NCI-H128 (cell line): Measurements from ENCODE around the gene KRTAP12-4.
"Not testable (repeated sequence)": the region's sequence is repeated elsewhere in the genome, so short reads cannot be mapped to it uniquely, and the experiment has no call there.

Source experiments
- DNase-seq: peaks from one replicate; lab custom pipeline; 2025; ENCODE audit not compliant: unreplicated experiment; lab: John Stamatoyannopoulos, UW

Gene KRTAP12-4

DNA sequence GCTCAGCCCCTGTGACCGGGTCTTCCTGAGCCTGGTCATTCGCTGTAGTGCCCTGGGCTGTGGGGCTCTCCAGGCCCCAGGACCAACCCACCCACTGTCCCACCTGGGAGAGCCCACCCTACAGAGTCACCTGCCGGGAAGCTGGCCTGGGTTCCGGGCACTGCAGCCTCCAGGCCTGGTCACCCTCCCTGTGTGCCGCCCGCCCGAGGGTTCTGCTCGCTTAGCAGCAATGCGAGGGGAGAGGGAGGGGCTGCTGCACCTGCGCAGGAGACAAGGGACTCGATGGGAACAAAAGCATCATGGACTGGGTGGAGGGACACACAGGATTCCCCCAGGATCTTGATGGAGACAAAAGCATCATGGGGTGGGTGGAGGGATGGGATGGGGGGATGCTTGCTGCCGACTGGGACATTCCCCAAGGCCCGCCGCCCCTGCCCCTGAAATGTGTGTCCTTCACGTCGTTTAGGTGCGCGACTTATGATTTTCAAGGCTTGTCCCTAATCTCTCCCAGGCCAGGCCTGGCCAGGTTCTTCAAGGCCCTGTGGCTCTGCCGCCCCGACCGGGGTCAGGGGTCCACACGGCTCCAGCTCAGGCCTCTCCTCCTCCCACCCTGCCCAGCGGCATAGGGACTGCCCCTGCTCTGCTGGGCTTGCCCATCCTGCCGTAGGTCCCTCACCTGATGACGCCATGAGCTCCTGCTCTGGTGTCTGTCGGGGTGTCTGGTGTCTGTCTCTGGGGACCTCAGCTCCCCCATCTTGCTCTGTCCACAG, 40.9 kb downstream of the KRTAP12-4 start:
- DNase-seq: no peak

GRCh38 chr21:44612669-44613229, 41.7 kb downstream of the KRTAP12-4 start:
- no peak for DNase-seq

- DNase-seq: no peak
Measured at GRCh38 chr21:44612029-44612486, 42.4 kb downstream of the KRTAP12-4 start, which contains the start of gene KRTAP10-8. KRTAP10-8 (plus strand) TSS chr21:44612079; CDS start chr21:44612101, 22 bp downstream.

GRCh38 chr21:44611551-44611950, 42.9 kb downstream of the KRTAP12-4 start:
- DNase-seq: no peak

DNA sequence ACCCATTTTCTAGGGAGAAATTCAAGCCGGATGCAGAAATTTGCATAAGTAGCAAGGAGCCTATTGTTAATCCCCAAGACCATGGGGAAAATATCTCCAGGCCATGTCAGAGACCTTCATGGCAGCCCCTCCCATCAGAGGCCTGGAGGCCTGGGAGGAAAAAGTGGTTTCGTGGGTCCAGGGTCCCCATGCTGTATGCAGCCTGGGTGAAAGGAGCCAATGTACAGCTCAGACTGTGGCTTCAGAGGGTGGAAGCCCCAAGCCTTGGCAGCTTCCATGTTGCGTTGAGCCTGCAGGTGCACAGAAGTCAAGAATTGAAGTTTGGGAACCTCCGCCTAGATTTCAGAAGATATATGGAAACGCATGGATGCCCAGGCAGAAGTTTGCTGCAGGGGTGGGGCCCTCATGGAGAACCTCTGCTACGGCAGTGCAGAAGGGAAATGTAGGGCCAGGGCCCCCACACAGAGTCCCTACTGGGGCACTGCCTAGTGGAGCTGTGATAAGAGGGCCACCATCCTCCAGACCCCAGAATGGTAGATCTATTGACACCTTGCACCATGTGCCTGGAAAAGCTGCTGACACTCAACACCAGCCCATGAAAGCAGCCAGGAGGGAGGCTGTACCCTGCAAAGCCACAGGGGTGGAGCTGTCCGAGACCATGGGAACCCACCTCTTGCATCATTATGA, 44.2 kb downstream of the KRTAP12-4 start:
- not testable (repeated sequence) for DNase-seq

GRCh38 chr21:44609193-44609592, 45.3 kb downstream of the KRTAP12-4 start:
- DNase-seq: no peak

GRCh38 chr21:44606495-44606894, 48.0 kb downstream of the KRTAP12-4 start:
- no peak for DNase-seq
